ENCODE data around the gene SLC9B2. TPM values are rescaled to one million over a fixed set of nuclear protein-coding genes. Genes with fewer than 3 reads are reported as not detected.
"Not testable (repeated sequence)": the region's sequence is repeated elsewhere in the genome, so short reads cannot be mapped to it uniquely, and the experiment has no call there.

The SLC9B2 gene
- total RNA-seq, 1 experiment from 2014 or later: 26.8 TPM

- DNase-seq (ENCODE audit: low read depth): no peak
These were observed 55.4 kb downstream of the SLC9B2 start for GRCh38 chr4:103021120-103021519.

DNA sequence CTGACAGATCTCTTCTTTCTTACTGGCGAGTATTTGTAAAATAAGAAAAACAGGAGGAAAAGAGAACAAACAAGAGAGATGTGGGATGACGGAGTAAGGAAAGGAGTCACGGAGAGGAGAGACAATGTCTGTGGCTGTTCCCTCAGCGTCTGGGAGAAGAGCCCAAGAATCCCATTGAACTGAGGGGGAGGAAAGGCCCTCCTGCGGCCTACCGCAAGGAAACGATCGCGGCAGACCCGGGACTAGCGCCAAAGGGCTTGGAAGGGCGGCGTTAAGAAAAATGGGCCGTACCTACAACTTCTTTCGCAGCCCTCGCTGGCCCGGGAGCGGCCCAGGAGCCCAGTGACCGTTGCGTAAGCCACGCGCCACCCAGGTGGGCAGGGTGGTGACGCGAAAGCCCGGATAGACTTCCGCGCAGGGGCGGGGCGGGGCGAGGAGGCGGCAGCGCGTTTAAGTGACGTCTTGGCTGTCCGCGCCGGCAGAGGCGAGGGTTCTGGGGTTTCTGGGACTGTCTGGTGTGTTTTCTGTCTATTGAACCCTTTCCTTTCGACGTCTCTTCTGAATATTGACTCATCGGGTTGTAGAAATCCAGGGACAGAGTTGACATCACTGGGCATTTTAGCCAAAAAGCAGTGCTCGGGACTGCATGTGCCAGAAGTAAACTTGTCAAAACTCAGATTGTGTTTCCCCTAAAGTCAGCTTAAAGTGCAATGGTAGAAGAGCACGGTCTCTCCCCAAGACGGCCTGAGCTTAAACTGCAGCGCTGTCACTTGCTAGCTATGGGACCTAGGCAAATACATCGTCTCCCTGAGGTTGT, 57.0 kb downstream of the SLC9B2 start, which contains the start of gene SLC9B1:
SLC9B1 (minus strand) TSS at position 398 of the 817 bp plus-strand sequence. CDS start 27,994 bp downstream, outside the sequence.
- DNase-seq (ENCODE audit: low read depth): peak; percentile 98

DNA sequence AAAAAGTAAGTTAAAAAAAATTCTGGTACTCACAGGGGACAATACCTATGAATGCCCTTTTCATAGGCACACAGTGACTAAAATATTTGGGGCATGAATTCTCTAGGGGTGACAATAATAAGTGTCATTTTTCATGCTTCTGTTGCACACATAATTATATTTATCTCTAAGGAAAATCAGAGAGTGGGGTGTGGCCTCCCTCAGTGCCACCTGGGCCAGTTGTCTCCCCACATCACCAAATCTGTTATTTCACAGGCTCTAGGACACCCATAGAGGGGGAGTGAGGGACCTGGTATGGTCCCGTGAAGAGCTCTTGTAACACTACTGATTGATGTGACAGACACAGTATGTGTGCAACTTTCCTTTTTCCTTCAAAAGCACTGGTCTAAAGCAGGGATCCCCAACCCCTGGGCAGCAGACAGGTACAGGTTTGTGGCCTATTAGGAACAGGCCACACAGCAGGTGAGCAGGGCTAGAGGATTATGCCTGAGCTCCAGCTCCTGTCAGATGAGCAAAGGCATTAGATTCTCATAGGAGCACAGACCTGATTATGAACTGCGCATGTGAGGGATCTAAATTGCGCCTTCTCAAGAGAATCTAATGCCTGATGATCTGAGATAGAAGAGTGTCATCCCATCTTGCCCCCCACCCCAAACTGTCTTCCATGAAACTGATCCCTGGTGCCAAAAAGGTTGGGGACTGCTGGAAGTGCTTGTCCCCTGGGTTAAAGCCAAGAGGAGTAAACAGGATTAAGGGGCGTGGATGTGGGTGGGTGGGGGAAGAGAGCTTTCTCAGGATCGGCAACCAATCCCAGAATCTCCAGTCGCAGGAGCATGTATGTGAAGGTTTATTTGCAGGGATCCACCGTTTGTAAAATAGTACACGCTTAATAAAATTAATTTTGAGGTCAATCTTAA, 57.9 kb downstream of the SLC9B2 start:
- no peak for DNase-seq (ENCODE audit: low read depth)

DNA sequence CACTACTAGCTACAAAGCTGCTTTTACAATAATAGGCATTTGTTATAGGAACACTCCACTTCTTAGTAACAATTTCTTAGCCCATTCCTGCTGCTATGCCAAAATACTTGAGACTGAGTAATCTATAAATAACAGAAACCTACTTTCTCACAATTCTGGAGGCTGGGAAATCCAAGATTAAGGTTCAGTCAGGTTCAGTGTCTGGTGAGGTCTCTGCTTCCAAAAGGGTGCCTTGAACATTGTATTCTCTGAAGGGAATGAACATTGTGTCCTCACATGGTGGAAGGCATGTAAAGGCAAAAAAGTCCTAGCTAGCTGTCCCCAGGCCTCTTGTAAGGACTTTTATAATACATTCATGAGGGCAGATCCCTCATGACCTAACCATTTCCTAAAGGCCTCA, 64.0 kb downstream of the SLC9B2 start:
- no peak for DNase-seq (ENCODE audit: low read depth)

GRCh38 chr4:103012060-103012459, 64.5 kb downstream of the SLC9B2 start:
- DNase-seq (ENCODE audit: low read depth): no peak

GRCh38 chr4:103011378-103012025, 65.1 kb downstream of the SLC9B2 start:
- peak; percentile 11 for DNase-seq (ENCODE audit: low read depth)

- no peak for DNase-seq (ENCODE audit: low read depth)
These were observed 65.8 kb downstream of the SLC9B2 start for GRCh38 chr4:103010804-103011203.

DNA sequence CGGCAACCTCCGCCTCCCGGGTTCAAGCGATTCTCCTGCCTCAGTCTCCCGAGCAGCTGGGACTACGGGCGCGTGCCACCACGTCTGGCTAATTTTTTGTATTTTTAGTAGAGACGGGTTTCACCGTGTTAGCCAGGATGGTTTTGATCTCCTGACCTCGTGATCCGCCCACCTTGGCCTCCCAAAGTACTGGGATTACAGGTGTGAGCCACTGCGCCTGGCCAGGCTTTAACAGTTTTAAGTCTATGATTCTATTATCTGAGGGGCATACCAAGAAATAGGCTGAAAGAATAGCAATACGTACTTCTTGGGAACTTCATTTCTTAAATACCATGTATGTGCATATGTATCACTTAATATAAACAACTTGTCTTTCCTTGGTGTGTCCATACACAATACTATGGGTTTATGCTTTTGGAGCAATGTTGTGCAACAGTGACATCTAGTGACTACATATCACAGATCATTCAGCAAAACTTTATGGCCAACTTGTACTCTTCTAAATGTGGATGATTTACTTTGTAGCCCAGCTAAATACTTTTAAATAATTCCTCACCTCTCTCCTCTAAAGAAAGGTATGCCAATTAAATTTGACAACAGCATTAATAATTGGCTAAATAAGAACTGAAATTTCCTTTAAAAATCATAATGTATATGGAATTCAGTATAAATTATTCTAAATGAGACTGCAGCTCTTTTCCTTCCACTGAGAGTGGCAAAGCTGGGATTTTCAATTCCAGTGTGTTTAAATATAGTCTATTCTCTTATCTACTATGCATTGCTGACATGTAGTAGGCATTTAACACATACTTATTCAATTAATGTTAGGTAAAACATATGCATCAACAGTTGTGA, 67.5 kb downstream of the SLC9B2 start:
- DNase-seq (ENCODE audit: low read depth): peak; percentile 58

DNA sequence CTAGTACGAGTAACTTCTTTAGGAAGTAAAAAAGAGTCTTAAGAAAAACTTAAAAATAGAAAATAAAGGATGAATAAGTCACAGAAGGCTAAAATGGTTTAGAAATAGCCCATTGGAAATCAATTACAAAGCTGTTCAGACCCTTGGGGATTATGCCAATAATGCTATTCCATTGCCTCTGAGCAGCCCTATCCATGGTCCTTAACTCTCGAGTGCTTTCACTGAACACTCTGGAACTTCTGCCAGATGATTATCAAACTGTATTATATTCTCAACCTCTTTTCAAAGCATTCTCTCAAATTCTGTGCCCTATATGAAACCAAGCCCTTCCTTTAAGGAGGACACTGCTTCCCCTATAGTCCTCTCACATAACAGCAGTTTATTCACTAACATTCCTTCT, 74.0 kb downstream of the SLC9B2 start:
- no peak for DNase-seq (ENCODE audit: low read depth)

- DNase-seq (ENCODE audit: low read depth): no peak
These were observed 81.8 kb downstream of the SLC9B2 start for GRCh38 chr4:102994803-102995202.

GRCh38 chr4:102993985-102994384, 82.6 kb downstream of the SLC9B2 start:
- DNase-seq (ENCODE audit: low read depth): not testable (repeated sequence)

DNA sequence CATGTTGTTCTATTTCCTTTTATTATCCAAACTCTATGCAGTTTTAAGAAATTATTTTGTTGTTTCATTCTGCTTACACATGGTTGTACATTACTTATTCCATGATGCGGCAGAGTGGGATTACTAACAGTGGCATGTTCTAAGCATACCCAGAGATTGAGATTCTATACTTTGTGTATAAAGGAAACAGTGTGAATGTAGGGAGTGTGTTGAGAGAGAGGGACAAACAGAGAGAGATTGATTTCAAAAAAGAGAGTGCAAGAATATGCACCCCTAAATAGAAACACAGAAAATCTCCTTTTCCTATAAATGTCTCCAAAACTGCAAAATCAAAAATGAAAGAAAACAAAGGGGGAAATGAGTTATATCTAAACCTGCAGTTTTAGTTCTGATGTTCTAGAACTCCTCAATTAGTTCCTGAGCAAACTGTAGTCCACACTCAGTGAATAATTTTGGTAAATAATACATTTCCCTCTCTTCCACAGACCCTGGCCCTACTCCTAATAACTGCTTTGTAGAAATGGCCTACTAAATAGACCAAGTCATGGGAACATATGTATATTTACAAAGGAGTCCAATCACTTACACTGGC, 88.0 kb downstream of the SLC9B2 start:
- DNase-seq (ENCODE audit: low read depth): no peak

- DNase-seq (ENCODE audit: low read depth): no peak
These were observed 95.6 kb downstream of the SLC9B2 start for GRCh38 chr4:102981005-102981404.

Other genes starting within 250 kb of the SLC9B2 start
- 564 and 701 TPM in 2 replicates for gene UBE2D3, start 249.2 kb downstream of the SLC9B2 start, total RNA-seq (2014; rRNA removed; shearing (Covaris generic))
- 51.3 and 67.5 TPM in 2 replicates for gene CISD2, start 207.8 kb downstream of the SLC9B2 start, total RNA-seq (2014; rRNA removed; shearing (Covaris generic))
- gene SLC9B1, start 57.1 kb downstream of the SLC9B2 start, total RNA-seq (2014; rRNA removed; shearing (Covaris generic)): not detected in 2 replicates
- gene BDH2, start 23.1 kb upstream of the SLC9B2 start, total RNA-seq (2014; rRNA removed; shearing (Covaris generic)): 22.7 and 23.4 TPM in 2 replicates
- 24.0 and 24.4 TPM in 2 replicates for gene CENPE, start 121.6 kb upstream of the SLC9B2 start, total RNA-seq (2014; rRNA removed; shearing (Covaris generic))

Measured in HT1080 (cell line).